Omental fat pad (tissue), 4 donors: Measurements from ENCODE around the gene CCDC9B. TPM values are rescaled to one million over a fixed set of nuclear protein-coding genes. Genes with fewer than 3 reads are reported as not detected.
A peak's percentile ranks its signal among the peaks of the same experiment; 100 is the strongest.

ENCODE experiments used
- ATAC-seq: fragments of 150-250 bp; one replicate; pipeline ENCODE4 v1.9.1; 2016; ENCODE audit warnings: mild to moderate bottlenecking, moderate library complexity; ENCODE audit not compliant: low FRiP score
- DNase-seq: peaks from one replicate; pipeline ENCODE4 v3.0.0-alpha.2; 2019; ENCODE audit warnings: low spot score
- total RNA-seq, 4 donors: library from RNA; depleted of rRNA; stranded (reverse); fragments of >200 nt; gene quantifications; one replicate each; pipeline ENCODE4 v1.1.0, GENCODE V29; 2016
- TF ChIP-seq, protein P1 (sequence below), 3 donors: fragments of 450-650 bp; IDR thresholded peaks; one replicate each; pipeline ENCODE4 v1.5.1; 2016 to 2017; ENCODE audit warnings: antibody characterized with exemption in 3 of 3, mild to moderate bottlenecking in 3 of 3, moderate library complexity in 2 of 3

CCDC9B gene
- total RNA-seq, 4 donors from 2014 or later, result 1.1 to 7.4 (median 4.5) TPM

DNA sequence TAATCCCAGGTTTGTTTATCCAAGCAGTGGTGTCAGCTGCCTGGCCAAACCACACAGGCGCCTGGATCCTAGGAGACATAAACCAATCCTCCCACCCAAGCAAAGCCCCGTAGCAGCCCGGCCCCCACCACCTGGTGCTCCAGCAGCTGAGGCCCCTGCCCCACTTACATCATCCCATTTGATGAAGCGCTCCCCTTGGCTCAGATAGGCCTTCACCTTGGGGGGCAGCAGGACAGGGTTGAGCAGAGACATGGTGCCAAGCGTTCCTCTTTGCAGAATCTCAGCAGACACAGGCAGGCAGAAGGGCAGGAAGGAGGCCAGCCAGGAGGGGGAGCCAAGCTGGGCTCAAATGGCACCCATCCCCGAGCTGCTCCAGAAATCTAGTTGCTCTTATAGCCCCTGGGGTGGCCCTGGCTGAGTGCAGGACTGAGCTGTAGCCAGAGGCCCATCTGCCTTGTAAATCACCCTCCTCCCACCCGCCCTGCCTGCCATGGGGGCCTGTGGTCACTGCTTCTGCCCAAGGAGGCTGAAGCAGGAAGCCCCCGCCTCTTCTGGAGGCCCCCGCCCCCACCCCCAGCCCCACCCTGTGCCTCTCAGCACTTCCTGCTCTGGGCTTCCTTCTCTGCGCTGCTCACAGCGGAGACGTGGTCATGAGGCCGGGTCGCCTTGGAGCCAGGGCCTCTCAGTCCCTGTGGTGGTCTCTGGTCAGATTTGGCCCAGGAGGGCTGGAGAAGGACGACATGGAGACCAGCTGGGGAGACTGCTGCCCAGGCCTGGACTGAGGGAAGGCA, 33.1 kb downstream of the CCDC9B start, which contains the start of gene PLCB2:
Gene PLCB2, minus strand, starts transcription at position 515 of the 791 bp plus-strand sequence. Its CDS starts 263 bp downstream, at position 252.
- TF ChIP-seq, protein P1, sequence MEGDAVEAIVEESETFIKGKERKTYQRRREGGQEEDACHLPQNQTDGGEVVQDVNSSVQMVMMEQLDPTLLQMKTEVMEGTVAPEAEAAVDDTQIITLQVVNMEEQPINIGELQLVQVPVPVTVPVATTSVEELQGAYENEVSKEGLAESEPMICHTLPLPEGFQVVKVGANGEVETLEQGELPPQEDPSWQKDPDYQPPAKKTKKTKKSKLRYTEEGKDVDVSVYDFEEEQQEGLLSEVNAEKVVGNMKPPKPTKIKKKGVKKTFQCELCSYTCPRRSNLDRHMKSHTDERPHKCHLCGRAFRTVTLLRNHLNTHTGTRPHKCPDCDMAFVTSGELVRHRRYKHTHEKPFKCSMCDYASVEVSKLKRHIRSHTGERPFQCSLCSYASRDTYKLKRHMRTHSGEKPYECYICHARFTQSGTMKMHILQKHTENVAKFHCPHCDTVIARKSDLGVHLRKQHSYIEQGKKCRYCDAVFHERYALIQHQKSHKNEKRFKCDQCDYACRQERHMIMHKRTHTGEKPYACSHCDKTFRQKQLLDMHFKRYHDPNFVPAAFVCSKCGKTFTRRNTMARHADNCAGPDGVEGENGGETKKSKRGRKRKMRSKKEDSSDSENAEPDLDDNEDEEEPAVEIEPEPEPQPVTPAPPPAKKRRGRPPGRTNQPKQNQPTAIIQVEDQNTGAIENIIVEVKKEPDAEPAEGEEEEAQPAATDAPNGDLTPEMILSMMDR (IDR thresholded peaks at IDR 0.05), result no peak
- ATAC-seq (no peak), DNase-seq (no peak)

DNA sequence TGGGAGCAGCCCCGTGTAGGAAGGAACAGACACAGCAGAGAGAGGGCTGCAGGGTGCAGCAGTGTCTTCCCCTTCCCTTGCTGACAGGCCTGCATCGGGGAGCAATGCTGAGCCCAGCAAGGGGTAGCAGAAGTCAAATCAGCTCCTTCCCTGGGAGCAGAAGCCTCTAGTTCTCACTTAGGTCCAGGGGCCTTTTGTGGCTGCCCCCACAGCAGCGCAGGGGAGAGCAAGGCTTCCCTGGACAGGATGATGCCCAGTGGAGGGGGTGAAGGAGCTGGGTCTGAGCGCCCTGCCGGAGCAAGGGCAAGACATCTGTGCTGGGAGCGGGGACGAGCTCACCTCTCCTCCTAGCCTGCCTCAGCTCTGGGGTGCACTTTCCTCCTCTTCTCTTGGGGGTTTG, 33.8 kb downstream of the CCDC9B start:
- TF ChIP-seq, protein P1 (IDR thresholded peaks at IDR 0.05), result no peak
- ATAC-seq (no peak), DNase-seq (no peak)

- ATAC-seq, result no peak
- TF ChIP-seq, protein P1 (IDR thresholded peaks at IDR 0.05), result no peak
- no peak for DNase-seq
These were observed 34.4 kb downstream of the CCDC9B start for GRCh38 chr15:40306371-40306770.

- DNase-seq, result peak; percentile 10
- no peak for ATAC-seq
- TF ChIP-seq, protein P1 (IDR thresholded peaks at IDR 0.05), result no peak
These were observed 35.5 kb downstream of the CCDC9B start for GRCh38 chr15:40305281-40305680.

DNA sequence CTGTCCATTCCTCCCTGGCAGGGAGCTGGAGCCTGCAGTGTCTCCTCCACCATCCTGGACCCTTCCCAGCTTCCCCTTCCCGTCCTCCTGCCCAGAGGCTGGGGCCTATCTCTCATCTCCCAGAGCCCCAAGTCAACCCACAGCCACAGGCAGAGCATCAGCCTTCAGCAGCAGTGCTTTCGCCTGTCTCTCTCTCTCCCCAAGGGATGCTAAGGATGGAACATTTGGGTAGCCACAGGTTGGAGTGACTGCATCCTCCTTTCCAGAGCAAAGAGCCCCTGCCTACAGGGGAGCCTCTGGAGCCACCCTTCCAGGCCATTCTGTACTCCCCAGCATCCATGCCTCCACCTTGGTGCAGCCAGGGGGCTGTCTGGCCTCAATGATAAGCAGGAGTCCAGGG, 37.2 kb downstream of the CCDC9B start:
- ATAC-seq (no peak), DNase-seq (no peak)
- TF ChIP-seq, protein P1 (IDR thresholded peaks at IDR 0.05), result no peak

- no peak for ATAC-seq
- DNase-seq, result no peak
- TF ChIP-seq, protein P1 (IDR thresholded peaks at IDR 0.05), result no peak
These were observed 37.8 kb downstream of the CCDC9B start for GRCh38 chr15:40302981-40303380.
